Ishikawa (cell line): ENCODE measurements around the gene NXPH2.

ENCODE experiments used
- CEBPB ChIP-seq: IDR thresholded peaks from 2 replicates; pipeline ENCODE4 v1.6.1; 2012
- CREB1 ChIP-seq: IDR thresholded peaks from 2 replicates; pipeline ENCODE4 v1.6.1; 2012; ENCODE audit warnings: low read depth
- EGR1 ChIP-seq: IDR thresholded peaks from 2 replicates; pipeline ENCODE4 v1.6.1; 2012
- EP300 ChIP-seq: IDR thresholded peaks from 2 replicates; pipeline ENCODE4 v1.6.1; 2012; ENCODE audit warnings: borderline replicate concordance
- FOXM1 ChIP-seq: IDR thresholded peaks from 2 replicates; pipeline ENCODE4 v1.6.1; 2012; ENCODE audit warnings: low read depth, borderline replicate concordance
- NFIC ChIP-seq: IDR thresholded peaks from 2 replicates; pipeline ENCODE4 v1.6.1; 2012
- RAD21 ChIP-seq: IDR thresholded peaks from 2 replicates; pipeline ENCODE4 v1.6.1; 2012; ENCODE audit warnings: low read depth
- TAF1 ChIP-seq: IDR thresholded peaks from 2 replicates; pipeline ENCODE4 v1.6.1; 2012; ENCODE audit warnings: low read depth, mild to moderate bottlenecking
- TCF12 ChIP-seq: IDR thresholded peaks from 2 replicates; pipeline ENCODE4 v1.6.1; 2012; ENCODE audit warnings: low read depth
- TEAD4 ChIP-seq: IDR thresholded peaks from 2 replicates; pipeline ENCODE4 v1.6.1; 2012
- YY1 ChIP-seq: IDR thresholded peaks from 2 replicates; pipeline ENCODE4 v1.6.1; 2012; ENCODE audit warnings: low read depth
- ZBTB7A ChIP-seq: IDR thresholded peaks from 2 replicates; pipeline ENCODE4 v1.6.1; 2012; ENCODE audit warnings: low read depth
- TF ChIP-seq, protein P1 (sequence below): IDR thresholded peaks from 2 replicates; pipeline ENCODE4 v1.6.1; 2012; ENCODE audit warnings: low read depth, mild to moderate bottlenecking
- TF ChIP-seq, protein P2 (sequence below): IDR thresholded peaks from 2 replicates; pipeline ENCODE4 v1.6.1; 2012
- TF ChIP-seq, protein P3 (sequence below): IDR thresholded peaks from 2 replicates; pipeline ENCODE4 v1.6.1; 2012

The NXPH2 gene

DNA sequence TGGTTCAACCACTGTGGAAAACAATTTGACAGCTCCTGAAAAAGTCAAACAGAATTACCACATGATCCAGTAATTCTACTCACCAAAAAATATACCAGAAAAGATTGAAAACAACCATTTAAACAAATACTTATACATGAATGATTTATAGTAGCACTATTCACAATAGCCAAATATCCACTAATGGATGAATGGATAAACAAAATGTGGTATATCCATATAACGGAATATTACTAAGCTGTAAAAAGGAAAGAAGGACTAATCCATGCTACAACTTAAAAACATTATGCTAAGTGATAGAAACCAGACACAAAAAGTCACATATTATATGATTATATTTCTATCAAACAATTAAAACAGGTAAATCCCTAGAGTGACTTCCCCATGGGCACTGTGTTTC is 147.1 kb downstream of the NXPH2 start:
- TF ChIP-seq TEAD4 = no peak
- TF ChIP-seq CREB1 = no peak
- no peak for TF ChIP-seq CEBPB
- TF ChIP-seq TCF12 = no peak
- no peak for TF ChIP-seq YY1
- TF ChIP-seq, protein P1, sequence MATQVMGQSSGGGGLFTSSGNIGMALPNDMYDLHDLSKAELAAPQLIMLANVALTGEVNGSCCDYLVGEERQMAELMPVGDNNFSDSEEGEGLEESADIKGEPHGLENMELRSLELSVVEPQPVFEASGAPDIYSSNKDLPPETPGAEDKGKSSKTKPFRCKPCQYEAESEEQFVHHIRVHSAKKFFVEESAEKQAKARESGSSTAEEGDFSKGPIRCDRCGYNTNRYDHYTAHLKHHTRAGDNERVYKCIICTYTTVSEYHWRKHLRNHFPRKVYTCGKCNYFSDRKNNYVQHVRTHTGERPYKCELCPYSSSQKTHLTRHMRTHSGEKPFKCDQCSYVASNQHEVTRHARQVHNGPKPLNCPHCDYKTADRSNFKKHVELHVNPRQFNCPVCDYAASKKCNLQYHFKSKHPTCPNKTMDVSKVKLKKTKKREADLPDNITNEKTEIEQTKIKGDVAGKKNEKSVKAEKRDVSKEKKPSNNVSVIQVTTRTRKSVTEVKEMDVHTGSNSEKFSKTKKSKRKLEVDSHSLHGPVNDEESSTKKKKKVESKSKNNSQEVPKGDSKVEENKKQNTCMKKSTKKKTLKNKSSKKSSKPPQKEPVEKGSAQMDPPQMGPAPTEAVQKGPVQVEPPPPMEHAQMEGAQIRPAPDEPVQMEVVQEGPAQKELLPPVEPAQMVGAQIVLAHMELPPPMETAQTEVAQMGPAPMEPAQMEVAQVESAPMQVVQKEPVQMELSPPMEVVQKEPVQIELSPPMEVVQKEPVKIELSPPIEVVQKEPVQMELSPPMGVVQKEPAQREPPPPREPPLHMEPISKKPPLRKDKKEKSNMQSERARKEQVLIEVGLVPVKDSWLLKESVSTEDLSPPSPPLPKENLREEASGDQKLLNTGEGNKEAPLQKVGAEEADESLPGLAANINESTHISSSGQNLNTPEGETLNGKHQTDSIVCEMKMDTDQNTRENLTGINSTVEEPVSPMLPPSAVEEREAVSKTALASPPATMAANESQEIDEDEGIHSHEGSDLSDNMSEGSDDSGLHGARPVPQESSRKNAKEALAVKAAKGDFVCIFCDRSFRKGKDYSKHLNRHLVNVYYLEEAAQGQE = no peak
- no peak for TF ChIP-seq RAD21
- no peak for TF ChIP-seq NFIC

DNA sequence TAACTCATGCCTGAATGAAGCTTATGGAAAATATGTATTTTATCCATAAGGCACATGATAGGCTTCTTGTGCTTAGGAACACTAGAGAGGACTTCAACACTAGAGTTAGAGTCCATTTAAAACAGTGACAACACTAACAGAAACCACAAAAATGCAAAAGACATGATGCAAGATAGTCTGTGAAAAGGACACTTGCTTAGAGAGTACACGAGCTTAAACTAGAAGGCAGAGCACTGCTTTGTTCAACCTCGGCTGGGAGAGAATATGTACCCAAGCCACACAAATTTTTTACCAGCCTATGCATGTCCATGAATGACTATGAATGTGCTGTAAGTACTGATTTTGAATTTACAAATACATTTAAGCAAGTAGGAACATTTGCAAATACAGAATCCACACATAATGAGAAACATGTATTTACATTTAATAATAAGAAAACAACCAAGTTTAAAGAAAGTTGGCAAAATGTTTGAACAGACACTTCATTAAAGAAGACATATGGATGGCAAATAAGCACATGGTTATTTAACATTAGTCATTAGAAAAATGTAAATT is 148.0 kb downstream of the NXPH2 start:
- TF ChIP-seq FOXM1 (no peak), ZBTB7A (no peak), EP300 (no peak), NFIC (no peak), RAD21 (no peak), CREB1 (no peak), CEBPB (no peak), YY1 (no peak), EGR1 (no peak), TCF12 (no peak), TEAD4 (no peak), TAF1 (no peak)
- TF ChIP-seq, protein P2, sequence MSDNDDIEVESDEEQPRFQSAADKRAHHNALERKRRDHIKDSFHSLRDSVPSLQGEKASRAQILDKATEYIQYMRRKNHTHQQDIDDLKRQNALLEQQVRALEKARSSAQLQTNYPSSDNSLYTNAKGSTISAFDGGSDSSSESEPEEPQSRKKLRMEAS = no peak
- TF ChIP-seq, protein P3, sequence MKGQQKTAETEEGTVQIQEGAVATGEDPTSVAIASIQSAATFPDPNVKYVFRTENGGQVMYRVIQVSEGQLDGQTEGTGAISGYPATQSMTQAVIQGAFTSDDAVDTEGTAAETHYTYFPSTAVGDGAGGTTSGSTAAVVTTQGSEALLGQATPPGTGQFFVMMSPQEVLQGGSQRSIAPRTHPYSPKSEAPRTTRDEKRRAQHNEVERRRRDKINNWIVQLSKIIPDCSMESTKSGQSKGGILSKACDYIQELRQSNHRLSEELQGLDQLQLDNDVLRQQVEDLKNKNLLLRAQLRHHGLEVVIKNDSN = no peak
- TF ChIP-seq, protein P1 = no peak

DNA sequence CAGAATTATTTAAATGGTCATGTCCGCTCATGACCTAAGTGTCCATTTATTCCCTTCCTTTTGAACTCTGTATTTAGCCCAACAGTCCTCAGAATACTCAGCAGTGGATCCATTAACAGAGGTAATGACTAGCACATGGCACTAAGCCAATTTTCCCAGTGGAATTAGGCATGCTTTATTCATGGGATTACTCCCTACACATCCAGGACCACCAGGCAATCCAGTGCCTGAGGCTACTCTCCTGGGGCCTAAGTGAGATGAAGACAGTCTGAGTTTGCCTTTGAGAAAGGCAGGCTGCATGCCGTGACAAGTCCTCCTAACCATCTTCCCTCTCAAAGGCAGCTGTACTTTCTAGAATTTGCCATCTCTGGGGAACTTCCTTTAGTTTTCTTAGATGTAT is 150.0 kb downstream of the NXPH2 start:
- TF ChIP-seq EGR1 (no peak), CREB1 (no peak), NFIC (no peak)

DNA sequence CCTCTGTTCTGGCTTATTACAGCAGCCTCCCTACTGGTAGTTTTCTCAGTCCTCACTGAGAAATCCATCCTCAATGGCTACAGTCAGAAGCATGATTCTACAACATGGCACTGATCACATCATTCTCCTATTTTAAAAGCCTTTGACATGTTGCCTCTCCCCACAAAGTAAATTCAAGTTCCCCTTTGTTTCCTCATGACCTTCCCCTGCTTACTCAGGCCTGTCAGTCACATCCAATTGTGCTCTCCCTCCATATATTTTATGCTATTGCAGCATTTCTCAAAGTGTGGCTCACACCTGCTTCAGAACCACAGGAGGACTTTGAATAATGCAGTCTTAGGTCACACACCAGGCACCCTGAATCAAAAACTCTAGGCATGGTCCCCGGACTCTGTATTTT is 154.0 kb downstream of the NXPH2 start:
- TF ChIP-seq EGR1 (no peak), FOXM1 (no peak), TEAD4 (no peak), NFIC (no peak), TCF12 (no peak), RAD21 (no peak), CEBPB (no peak), ZBTB7A (no peak), EP300 (no peak), CREB1 (no peak), TAF1 (no peak), YY1 (no peak)
- TF ChIP-seq, protein P3 = no peak
- TF ChIP-seq, protein P2 = no peak
- TF ChIP-seq, protein P1 = no peak

DNA sequence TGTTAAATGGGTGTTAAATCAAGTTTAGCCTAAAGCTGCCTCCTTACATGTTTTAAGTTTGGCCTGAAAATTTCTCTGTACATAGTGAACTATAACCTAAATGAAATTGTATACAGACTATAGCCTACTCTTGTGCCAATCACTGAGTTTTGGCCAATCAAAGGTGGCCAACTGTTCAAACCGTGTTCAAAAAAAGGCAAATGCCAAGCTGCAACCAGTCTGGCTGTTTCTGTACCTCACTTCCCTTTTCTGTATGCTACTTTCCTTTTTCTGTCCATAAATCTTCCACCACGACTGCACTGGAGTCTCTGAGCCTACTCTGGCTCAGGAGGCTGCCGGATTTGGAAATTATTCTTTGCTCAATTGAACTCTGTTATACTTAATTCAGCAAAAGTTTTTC is 157.6 kb downstream of the NXPH2 start:
- TF ChIP-seq NFIC (no peak), ZBTB7A (no peak), FOXM1 (no peak), TCF12 (no peak), YY1 (no peak), CEBPB (no peak)
